ENCODE results near the gene NEU1.

The NEU1 gene

GRCh38 chr6:31892821-31893220 is 30.2 kb upstream of the NEU1 start:
- no peak for DNase-seq

GRCh38 chr6:31889331-31889972 is 26.8 kb upstream of the NEU1 start:
- no peak for DNase-seq

- DNase-seq, result peak; percentile 58
These were observed 25.9 kb upstream of the NEU1 start for GRCh38 chr6:31888276-31889258.

- DNase-seq, result no peak
These were observed 24.8 kb upstream of the NEU1 start for GRCh38 chr6:31887173-31888007.

GRCh38 chr6:31886541-31886991 is 23.9 kb upstream of the NEU1 start:
- DNase-seq, result no peak

- no peak for DNase-seq
These were observed 22.0 kb upstream of the NEU1 start for GRCh38 chr6:31884528-31885035.

GRCh38 chr6:31883676-31884075 is 21.1 kb upstream of the NEU1 start:
- DNase-seq, result no peak

- DNase-seq, result no peak
These were observed 19.7 kb upstream of the NEU1 start for GRCh38 chr6:31882344-31882743.

GRCh38 chr6:31881136-31881859 is 18.7 kb upstream of the NEU1 start:
- no peak for DNase-seq

- DNase-seq, result no peak
These were observed 18.0 kb upstream of the NEU1 start for GRCh38 chr6:31880616-31881015.

GRCh38 chr6:31879901-31880300 is 17.3 kb upstream of the NEU1 start:
- DNase-seq, result no peak

GRCh38 chr6:31879143-31879542 is 16.5 kb upstream of the NEU1 start:
- no peak for DNase-seq

- DNase-seq, result no peak
These were observed 16.1 kb upstream of the NEU1 start, which contains the start of gene SLC44A4 for GRCh38 chr6:31878726-31879125. SLC44A4 (minus strand) TSS chr6:31878997; CDS start chr6:31878980, 17 bp downstream.

GRCh38 chr6:31878222-31878621 is 15.6 kb upstream of the NEU1 start:
- no peak for DNase-seq

- no peak for DNase-seq
These were observed 15.1 kb upstream of the NEU1 start for GRCh38 chr6:31877651-31878161.

- DNase-seq, result no peak
These were observed 14.6 kb upstream of the NEU1 start for GRCh38 chr6:31877125-31877650.

GRCh38 chr6:31876357-31876756 is 13.7 kb upstream of the NEU1 start:
- DNase-seq, result no peak

GRCh38 chr6:31875877-31876276 is 13.3 kb upstream of the NEU1 start:
- no peak for DNase-seq

- DNase-seq, result no peak
These were observed 12.4 kb upstream of the NEU1 start for GRCh38 chr6:31874836-31875572.

- DNase-seq, result no peak
These were observed 11.6 kb upstream of the NEU1 start for GRCh38 chr6:31874084-31874670.
